T-helper 17 cell (primary cell): ENCODE results near the gene TMEM215. TPM values are rescaled to one million over a fixed set of nuclear protein-coding genes. Genes with fewer than 3 reads are reported as not detected.
"Not testable (repeated sequence)": the region's sequence is repeated elsewhere in the genome, so short reads cannot be mapped to it uniquely, and the experiment has no call there.

Experiments
- ATAC-seq: fragments of 150-1000 bp; cut with Tn5 transposase; 2 replicates; pipeline ENCODE4 v1.10.0; 2021; ENCODE audit warnings: mild to moderate bottlenecking, moderate library complexity
- DNase-seq, 3 donors: peaks; one replicate each; pipeline versions ENCODE4 v3.0.0 to v3.0.0-alpha.2; 2020 to 2021
- H3K9me3 ChIP-seq: one replicate; pipeline ENCODE4 v1.7.0; 2013; ENCODE audit warnings: low read length, mild to moderate bottlenecking; ENCODE audit not compliant: control insufficient read depth, poor library complexity, severe bottlenecking
- H3K27ac Mint-ChIP-seq: one replicate; pipeline ENCODE4 v1.8.0; 2022; ENCODE audit warnings: mild to moderate bottlenecking, moderate library complexity, mixed read lengths
- H3K27me3 Mint-ChIP-seq: one replicate; pipeline ENCODE4 v1.8.0; 2022; ENCODE audit warnings: mixed read lengths
- H3K36me3 Mint-ChIP-seq: one replicate; pipeline ENCODE4 v1.8.0; 2022; ENCODE audit warnings: low read depth, mixed read lengths
- H3K4me1 Mint-ChIP-seq: one replicate; pipeline ENCODE4 v1.8.0; 2022; ENCODE audit warnings: mild to moderate bottlenecking, mixed read lengths
- H3K4me3 Mint-ChIP-seq: one replicate; pipeline ENCODE4 v1.8.0; 2022; ENCODE audit warnings: mild to moderate bottlenecking, moderate library complexity, mixed read lengths
- total RNA-seq, 4 donors: library from RNA in 2 of 4; stranded (reverse) in 2 of 4; gene quantifications; one replicate each; pipeline ENCODE4 v1.2.3 and lab custom pipeline; 2022 to 2026

The TMEM215 gene
- total RNA-seq, 2 donors from 2014 or later, result not detected

DNA sequence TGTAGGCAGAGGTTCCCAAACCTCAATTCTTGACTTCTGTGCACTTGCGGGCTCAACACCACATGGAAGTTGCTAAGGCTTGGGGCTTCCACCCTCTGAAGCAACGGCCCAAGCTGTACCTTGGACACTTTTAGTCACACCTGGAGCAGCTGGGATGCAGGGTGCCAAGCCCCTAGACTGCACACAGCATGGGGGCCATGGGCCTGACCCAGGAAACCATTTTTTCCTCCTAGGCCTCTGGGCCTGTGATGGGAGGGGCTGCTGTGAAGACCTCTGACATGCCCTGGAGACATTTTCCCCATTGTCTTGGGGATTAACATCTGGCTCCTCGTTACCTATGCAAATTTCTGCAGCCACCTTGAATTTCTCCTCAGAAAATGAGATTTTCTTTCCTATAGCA is 12.7 kb downstream of the TMEM215 start:
- not testable (repeated sequence) for ATAC-seq, H3K27me3 Mint-ChIP-seq, DNase-seq, H3K36me3 Mint-ChIP-seq, H3K9me3 ChIP-seq, H3K4me1 Mint-ChIP-seq, H3K27ac Mint-ChIP-seq, H3K4me3 Mint-ChIP-seq

DNA sequence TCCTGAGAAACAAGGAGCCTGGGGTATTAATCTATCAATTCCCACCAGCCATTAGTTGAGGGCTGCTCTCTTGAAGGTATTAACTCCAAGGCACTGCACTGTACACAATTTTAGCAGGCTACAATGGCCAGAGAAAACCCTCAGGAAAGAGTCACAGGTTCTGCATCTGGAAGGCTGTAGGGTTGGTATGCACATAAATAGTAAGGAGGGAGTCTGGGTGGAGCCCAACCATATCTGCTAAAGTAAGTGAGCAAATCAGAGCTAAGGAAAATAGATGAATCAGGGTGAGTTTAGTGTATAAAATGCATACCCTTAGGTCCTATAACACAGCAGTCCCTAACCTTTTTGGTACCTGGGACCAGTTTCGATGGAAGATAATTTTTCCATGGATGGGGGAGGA is 18.2 kb downstream of the TMEM215 start:
- H3K36me3 Mint-ChIP-seq, result peaks cover 2% of the 10 kb centered on the region
- H3K4me3 Mint-ChIP-seq, result no peak overlapping the region
- no peaks in the 10 kb centered on the region for H3K27me3 Mint-ChIP-seq
- H3K4me1 Mint-ChIP-seq, result no peaks in the 10 kb centered on the region
- DNase-seq (no peak), ATAC-seq (no peak)
- H3K27ac Mint-ChIP-seq, result no peak overlapping the region
- H3K9me3 ChIP-seq, result no peaks in the 10 kb centered on the region

DNA sequence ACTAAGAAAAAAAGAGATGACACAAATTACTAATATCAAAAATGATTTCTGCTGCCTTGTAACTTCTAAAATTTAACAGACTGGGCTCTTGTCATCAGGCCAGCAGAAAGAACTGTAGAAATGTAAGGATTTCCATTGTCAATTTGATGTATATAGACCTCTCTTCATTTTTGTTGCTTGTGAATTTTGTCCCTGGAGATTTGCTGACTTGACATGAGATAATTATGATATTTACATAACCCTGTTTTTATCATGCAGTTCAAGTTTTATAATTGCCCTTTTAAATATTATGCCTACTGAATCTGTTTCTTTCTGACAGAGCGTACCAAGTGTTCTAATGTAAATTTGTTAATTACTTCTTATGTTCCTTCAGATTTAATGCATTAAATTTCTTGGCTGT is 23.9 kb downstream of the TMEM215 start:
- no peaks in the 10 kb centered on the region for H3K9me3 ChIP-seq
- ATAC-seq, result no peak
- Mint-ChIP-seq H3K4me1 (no peaks in the 10 kb centered on the region), H3K4me3 (no peak overlapping the region), H3K27ac (no peak overlapping the region), H3K27me3 (peaks cover 13% of the 10 kb centered on the region), H3K36me3 (peaks cover 2% of the 10 kb centered on the region)
- DNase-seq, result no peak

DNA sequence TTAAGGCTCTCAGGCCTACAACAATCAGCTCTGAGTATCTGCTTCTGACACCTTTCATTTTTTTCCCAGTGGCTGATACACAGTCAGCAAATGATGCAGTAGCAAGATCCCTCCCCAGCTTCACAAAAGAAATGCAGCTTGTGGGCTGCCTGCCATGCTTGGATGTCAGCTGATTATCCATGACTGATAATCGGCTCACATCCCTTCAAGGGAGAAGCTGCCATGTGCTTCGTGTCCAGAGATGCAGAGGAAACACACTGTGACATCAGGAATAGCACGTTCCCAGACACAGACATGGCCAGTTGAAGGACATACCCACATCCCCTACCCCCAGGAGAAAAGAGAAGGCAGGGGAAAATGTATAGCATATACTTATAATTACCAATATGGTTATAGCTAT is 27.9 kb downstream of the TMEM215 start:
- Mint-ChIP-seq H3K4me3 (no peak overlapping the region), H3K27me3 (peaks cover 21% of the 10 kb centered on the region), H3K4me1 (no peaks in the 10 kb centered on the region), H3K27ac (no peak overlapping the region), H3K36me3 (no peaks in the 10 kb centered on the region)
- H3K9me3 ChIP-seq, result no peaks in the 10 kb centered on the region
- no peak for DNase-seq
- ATAC-seq, result no peak

DNA sequence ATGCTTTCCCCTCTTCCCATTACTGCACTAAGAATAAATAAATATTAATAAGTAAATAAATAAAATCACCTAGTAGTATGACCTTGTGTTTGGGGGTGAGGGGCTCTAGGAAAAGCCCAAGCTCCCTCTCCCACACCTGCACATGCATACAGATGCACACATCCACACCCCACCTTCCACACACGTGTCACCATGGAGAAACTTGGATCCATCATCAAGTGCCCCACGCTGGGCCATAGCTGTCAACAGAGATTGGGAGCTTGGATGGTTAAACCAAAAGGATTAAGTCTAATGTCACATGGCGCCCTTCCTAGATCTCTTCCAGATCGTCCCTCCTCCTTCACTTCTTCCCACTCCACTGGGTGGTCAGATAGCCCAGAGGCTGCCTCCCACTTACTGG is 37.0 kb downstream of the TMEM215 start:
- Mint-ChIP-seq H3K36me3 (no peaks in the 10 kb centered on the region), H3K27ac (no peak overlapping the region), H3K4me1 (no peaks in the 10 kb centered on the region), H3K27me3 (peaks cover 51% of the 10 kb centered on the region), H3K4me3 (no peak overlapping the region)
- no peak for DNase-seq
- H3K9me3 ChIP-seq, result no peaks in the 10 kb centered on the region
- no peak for ATAC-seq

DNA sequence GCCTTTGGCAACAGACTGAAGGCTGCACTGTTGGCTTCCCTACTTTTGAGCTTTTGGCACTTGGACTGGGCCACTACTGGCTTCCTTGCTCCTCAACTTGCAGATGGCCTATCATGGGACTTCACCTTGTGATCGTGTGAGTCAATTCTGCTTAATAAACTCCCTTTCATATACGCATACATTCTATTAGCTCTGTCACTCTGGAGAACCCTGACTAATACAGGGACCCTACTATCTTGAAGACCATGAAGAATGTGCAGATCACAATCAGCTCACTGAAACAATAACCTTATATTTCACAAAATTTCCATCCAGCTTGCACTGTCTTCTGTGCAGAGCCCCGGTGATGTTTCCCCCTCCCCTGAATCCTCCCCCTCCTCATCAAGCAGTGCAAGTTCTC is 39.8 kb downstream of the TMEM215 start:
- Mint-ChIP-seq H3K27me3 (peaks cover 54% of the 10 kb centered on the region), H3K4me3 (no peak overlapping the region), H3K4me1 (no peaks in the 10 kb centered on the region), H3K36me3 (no peaks in the 10 kb centered on the region), H3K27ac (no peak overlapping the region)
- no peaks in the 10 kb centered on the region for H3K9me3 ChIP-seq
- no peak for ATAC-seq
- no peak for DNase-seq

DNA sequence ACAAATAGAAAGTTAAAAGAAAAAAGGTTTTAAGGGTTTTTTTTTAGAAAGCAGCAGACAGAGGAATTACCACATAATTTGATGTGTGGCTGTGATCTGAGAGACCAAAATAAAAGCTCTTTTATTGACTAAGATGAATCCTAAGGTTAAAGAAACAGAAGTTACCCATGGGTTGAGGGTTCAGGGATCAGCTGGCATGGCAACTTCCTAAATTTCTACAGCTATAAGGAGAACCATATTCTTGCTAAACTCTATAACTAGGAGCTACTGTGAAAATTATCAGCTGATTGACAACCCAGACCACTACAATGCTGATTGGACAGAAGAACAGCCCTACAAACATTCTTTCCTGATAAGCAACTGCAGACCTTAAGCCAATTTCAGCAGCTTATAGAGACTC is 40.2 kb downstream of the TMEM215 start:
- Mint-ChIP-seq H3K27me3 (peaks cover 50% of the 10 kb centered on the region), H3K36me3 (no peaks in the 10 kb centered on the region), H3K4me1 (no peaks in the 10 kb centered on the region), H3K4me3 (no peak overlapping the region), H3K27ac (no peak overlapping the region)
- H3K9me3 ChIP-seq, result no peaks in the 10 kb centered on the region
- ATAC-seq, result no peak
- no peak for DNase-seq

DNA sequence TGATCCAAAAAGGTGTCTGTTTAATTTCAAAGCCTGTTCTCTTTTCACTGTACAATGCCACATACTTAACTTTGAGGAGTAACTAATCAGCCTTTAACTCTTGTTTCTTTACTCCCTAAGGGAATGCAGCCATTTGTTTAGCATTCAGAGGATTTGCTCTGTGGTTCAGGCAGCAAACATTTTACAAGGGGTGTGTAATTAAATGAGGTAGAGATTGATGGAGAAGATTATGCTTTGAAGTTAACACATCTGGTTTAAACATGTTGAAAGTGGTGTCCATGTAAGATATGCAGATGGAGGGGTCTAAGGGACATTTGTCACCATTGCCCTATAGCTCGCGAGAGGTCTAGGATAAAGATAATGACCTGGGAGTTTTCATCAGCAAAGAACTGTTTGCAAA is 41.9 kb downstream of the TMEM215 start:
- DNase-seq, result no peak
- Mint-ChIP-seq H3K36me3 (no peaks in the 10 kb centered on the region), H3K4me1 (no peaks in the 10 kb centered on the region), H3K27ac (no peak overlapping the region), H3K27me3 (peaks cover 41% of the 10 kb centered on the region), H3K4me3 (no peak overlapping the region)
- no peak for ATAC-seq
- H3K9me3 ChIP-seq, result no peaks in the 10 kb centered on the region

DNA sequence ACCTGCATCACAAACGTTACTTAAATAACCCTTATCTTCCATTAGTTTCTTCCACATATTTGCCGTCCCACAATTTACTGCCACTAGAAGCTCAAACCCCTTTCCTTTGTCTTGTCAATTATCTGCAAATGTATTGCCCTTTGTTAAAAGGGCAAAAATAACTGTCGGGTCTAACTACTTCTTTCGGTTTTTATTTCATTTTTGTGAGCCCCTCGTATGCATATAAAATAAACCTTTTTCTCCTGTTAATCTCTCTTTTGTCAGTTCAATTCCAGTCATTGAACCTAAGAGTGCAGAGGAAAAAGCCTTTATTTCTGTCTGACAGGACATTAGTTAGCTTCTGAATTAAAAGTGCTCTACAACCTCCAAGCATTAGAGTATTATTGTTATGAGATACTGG is 45.5 kb downstream of the TMEM215 start:
- Mint-ChIP-seq H3K36me3 (no peaks in the 10 kb centered on the region), H3K27ac (no peak overlapping the region), H3K4me3 (no peak overlapping the region), H3K4me1 (no peaks in the 10 kb centered on the region), H3K27me3 (peaks cover 53% of the 10 kb centered on the region)
- DNase-seq (no peak), ATAC-seq (no peak)
- H3K9me3 ChIP-seq, result no peaks in the 10 kb centered on the region

DNA sequence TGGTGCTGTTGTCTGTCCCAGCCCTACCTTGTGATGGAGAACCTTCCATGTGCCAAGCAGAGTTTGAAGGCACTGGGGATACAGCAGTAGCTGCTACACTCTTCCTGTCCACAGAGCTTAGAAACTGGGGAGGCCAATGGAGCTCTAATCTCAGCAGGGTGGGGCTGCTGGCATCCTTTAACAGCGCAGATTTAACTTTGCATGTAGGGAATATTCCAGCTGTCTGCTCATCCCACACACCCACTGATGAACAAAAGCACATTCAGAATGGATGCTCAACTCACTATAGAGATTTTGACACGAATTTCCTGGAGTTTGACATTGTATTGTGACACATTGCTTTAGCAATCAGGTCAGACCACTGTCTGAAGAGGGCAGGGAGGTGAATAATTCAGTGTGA is 49.0 kb downstream of the TMEM215 start:
- Mint-ChIP-seq H3K4me1 (no peaks in the 10 kb centered on the region), H3K27me3 (peaks cover 35% of the 10 kb centered on the region), H3K36me3 (no peaks in the 10 kb centered on the region), H3K27ac (no peak overlapping the region), H3K4me3 (no peak overlapping the region)
- no peak for DNase-seq
- ATAC-seq, result no peak
- no peaks in the 10 kb centered on the region for H3K9me3 ChIP-seq

Other genes with a start within 250 kb of the TMEM215 start
- gene SMIM27, start 231.2 kb upstream of the TMEM215 start, total RNA-seq, result 10 to 100 TPM; 24.1 to 24.3 TPM
- gene TOPORS, start 231.0 kb upstream of the TMEM215 start, total RNA-seq, result 10 to 100 TPM; 25.8 to 28.3 TPM
- 10 to 100 TPM; 11.1 to 14.2 TPM for gene NDUFB6, start 210.4 kb upstream of the TMEM215 start, total RNA-seq
- gene TAF1L, start 147.9 kb upstream of the TMEM215 start, total RNA-seq, result under 1 TPM in 1 of 2 donors, not detected in 1; 0.05 TPM
- gene APTX, start 218.1 kb downstream of the TMEM215 start, total RNA-seq, result 10 to 100 TPM; 19.2 to 20.3 TPM
- gene DNAJA1, start 241.7 kb downstream of the TMEM215 start, total RNA-seq, result 100 to 1,000 TPM; 216 to 292 TPM